GM12874 (cell line): Measurements from ENCODE around the gene KRT5.

Source experiments
- CTCF ChIP-seq: IDR thresholded peaks from 2 replicates; pipeline ENCODE4 v1.5.1; 2011; ENCODE audit warnings: low read depth, mild to moderate bottlenecking, control low read depth, low read length, moderate library complexity; ENCODE audit not compliant: insufficient read depth

The KRT5 gene

GRCh38 chr12:52542785-52543318 is 22.7 kb upstream of the KRT5 start:
- no peak for TF ChIP-seq CTCF

GRCh38 chr12:52542157-52542556 is 22.0 kb upstream of the KRT5 start:
- no peak for TF ChIP-seq CTCF

- no peak for TF ChIP-seq CTCF
These were observed 21.5 kb upstream of the KRT5 start for GRCh38 chr12:52541709-52542108.

GRCh38 chr12:52540531-52540930 is 20.3 kb upstream of the KRT5 start:
- no peak for TF ChIP-seq CTCF

DNA sequence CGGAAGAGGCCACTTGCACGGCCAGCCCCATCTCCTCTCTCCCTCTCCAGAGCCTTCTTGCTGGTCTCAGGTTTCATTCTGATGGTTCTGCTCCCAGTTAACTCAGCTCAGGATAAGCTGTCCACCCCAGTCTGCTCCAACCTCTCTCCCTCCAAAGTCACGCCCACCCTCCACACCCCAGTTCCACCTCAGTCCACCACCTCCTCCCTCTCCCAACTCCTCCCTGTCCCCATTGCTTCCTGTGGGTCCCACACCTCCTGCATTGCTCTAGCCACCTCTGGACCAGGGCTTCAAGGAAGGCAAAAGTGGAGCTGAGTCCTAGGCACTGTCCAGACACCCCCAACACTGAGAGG is 19.6 kb upstream of the KRT5 start:
- TF ChIP-seq CTCF, result no peak

GRCh38 chr12:52539083-52539820 is 19.1 kb upstream of the KRT5 start:
- TF ChIP-seq CTCF, result no peak

GRCh38 chr12:52537101-52537500 is 16.9 kb upstream of the KRT5 start:
- no peak for TF ChIP-seq CTCF
